Measurements from ENCODE around the gene KCNQ1. TPM values are rescaled to one million over a fixed set of nuclear protein-coding genes. Genes with fewer than 3 reads are reported as not detected.

The KCNQ1 gene
- polyA plus RNA-seq, 4 donors: 2.3 to 13.0 (median 10.0) TPM

DNA sequence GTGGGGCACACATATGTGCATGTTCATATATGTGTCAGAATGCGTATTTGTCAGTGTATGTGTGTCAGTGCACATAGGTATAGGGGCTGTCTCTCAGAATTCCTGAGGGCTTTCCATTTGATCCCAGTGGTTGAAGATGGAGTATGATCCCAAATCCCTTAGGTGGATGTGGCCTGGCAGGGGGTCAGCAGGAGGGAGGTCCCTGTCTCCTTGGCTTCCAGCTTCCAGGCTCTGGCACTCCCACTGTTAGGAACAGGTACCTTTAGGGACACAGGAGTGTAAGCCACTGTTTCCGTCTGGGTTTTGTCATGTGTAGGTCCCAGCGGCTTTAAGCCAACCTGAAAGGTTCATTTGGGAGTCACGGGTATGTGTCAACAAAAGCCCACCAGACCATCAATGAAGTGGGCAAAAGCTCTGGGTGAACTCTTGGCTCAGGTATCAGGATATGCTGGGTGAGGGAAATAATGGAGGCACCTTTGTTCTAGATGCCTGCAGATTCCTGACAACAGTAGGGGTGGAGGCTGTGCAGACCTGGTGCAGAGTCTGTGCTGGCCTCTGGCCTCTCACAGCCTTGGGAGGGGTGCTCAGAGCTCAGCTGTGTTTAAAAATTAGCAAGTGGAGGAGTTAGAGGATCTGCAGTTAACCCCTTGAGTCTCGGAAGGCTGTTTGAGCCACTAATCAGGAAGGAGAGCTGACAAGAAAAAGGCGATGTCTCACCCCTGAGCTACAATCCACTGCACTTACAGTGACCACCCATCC is 246.0 kb downstream of the KCNQ1 start:
- no peak for DNase-seq (ENCODE audit: low read depth in 4 of 4, low spot score in 3 of 4)

- no peak for DNase-seq (ENCODE audit: low read depth in 4 of 4, low spot score in 3 of 4)
Observed at GRCh38 chr11:2691355-2691761, 246.6 kb downstream of the KCNQ1 start.

DNA sequence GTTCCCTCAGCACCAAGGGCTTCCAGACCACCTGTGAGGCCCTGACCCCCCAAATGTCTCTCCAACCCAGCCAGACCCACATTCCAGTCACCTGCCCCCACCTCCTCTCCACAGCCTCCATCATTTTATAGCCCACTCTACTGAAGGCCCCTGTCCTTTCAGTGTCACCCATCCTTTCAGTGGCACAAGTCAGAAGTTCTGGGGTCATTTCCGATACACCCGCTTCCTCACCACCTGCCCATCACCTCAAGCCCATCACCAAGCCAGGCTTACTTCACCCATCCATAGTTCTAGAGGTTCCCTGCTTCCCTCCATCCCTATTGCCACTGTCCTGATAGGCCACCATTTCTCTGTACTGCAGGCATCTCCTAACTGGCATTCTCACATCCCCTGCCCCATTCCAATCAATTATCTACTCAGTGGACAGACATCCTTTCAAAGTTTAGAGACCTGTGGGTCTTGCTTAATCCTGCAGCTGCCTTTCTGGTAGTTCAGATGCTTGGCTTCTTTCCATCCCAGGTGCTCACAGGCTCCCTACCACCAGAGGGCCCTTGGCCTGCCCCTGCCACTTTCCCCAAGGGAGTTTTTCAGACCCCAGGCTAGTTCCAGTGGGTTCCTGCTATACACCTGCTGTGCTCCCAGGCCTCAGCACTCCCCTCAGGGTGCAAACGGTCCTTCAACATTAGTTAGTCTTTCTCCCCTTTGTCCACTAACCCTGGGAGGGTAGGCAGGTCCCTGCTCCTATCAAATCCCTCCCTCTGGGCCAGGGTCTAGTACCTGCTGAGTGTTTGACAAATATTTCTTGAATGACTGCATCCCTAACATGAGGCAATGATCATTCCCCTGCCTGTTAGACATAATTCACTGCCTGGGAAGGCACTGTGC is 247.4 kb downstream of the KCNQ1 start:
- DNase-seq (ENCODE audit: low read depth in 4 of 4, low spot score in 3 of 4): no peak

GRCh38 chr11:2693271-2694261 is 248.8 kb downstream of the KCNQ1 start:
- no peak for DNase-seq (ENCODE audit: low read depth in 4 of 4, low spot score in 3 of 4)

- DNase-seq (ENCODE audit: low read depth in 4 of 4, low spot score in 3 of 4): no peak
Observed at GRCh38 chr11:2694495-2694894, 249.7 kb downstream of the KCNQ1 start.

GRCh38 chr11:2694995-2695939 is 250.5 kb downstream of the KCNQ1 start:
- DNase-seq (ENCODE audit: low read depth in 4 of 4, low spot score in 3 of 4): no peak

DNA sequence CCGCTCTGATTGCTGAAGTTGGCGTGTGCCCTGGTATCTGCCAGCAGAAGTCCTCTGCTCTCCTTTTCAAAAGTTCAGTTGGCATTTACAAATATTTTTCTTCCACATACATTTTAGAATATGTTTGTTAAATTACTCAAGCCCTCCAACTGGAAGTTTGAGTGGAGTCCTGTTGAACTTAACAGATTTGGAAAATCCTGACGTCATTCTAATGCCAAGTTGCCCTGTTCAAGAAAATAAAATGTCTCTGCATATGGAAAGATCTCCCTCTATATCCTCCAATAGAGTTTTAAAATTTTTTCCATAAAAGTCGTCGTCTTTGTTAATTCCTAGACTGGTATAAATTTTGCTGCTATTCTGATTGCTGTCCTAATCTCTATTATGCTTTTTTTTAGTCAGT is 251.6 kb downstream of the KCNQ1 start:
- no peak for DNase-seq (ENCODE audit: low read depth in 4 of 4, low spot score in 3 of 4)

- DNase-seq (ENCODE audit: low read depth in 4 of 4, low spot score in 3 of 4): no peak
Observed at GRCh38 chr11:2697866-2698265, 253.1 kb downstream of the KCNQ1 start.

DNA sequence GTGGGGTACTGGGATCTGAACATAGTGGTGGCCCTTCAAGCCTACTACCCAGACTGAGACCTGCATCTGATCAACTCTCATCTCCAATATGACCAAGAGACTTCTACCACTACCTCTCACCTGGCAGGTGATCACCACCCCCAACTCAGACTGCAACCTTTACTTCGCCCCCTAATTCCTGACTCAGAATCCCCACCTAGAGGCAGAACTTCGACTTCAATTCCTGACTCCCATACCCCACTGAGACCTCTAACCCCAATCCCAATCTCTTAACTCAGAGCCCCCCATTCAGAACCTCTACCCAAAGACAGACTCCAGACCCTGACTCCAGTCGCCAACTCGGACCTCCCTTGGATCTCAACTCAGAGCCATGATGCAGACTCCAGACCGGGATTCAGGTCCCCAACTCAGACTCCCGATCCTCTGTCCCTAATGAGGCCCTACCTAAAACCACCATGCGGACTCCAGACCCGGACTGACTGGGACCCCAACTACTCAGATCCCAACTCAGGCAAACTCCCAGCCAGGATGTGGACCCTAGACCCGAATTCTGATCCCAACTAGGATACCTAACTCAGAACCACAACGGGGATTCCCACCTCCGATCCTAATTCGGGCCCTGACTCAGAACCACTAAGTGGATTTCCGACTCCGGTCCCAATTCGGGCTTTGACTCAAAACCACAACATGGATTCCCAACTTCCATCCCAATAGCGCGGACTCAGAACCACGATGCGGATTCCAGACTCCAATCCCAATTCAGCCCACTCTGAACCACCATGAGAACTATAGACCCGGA is 253.8 kb downstream of the KCNQ1 start:
- no peak for DNase-seq (ENCODE audit: low read depth in 4 of 4, low spot score in 3 of 4)

- DNase-seq (ENCODE audit: low read depth in 4 of 4, low spot score in 3 of 4): no peak
Observed at GRCh38 chr11:2699185-2699530, 254.3 kb downstream of the KCNQ1 start.

DNA sequence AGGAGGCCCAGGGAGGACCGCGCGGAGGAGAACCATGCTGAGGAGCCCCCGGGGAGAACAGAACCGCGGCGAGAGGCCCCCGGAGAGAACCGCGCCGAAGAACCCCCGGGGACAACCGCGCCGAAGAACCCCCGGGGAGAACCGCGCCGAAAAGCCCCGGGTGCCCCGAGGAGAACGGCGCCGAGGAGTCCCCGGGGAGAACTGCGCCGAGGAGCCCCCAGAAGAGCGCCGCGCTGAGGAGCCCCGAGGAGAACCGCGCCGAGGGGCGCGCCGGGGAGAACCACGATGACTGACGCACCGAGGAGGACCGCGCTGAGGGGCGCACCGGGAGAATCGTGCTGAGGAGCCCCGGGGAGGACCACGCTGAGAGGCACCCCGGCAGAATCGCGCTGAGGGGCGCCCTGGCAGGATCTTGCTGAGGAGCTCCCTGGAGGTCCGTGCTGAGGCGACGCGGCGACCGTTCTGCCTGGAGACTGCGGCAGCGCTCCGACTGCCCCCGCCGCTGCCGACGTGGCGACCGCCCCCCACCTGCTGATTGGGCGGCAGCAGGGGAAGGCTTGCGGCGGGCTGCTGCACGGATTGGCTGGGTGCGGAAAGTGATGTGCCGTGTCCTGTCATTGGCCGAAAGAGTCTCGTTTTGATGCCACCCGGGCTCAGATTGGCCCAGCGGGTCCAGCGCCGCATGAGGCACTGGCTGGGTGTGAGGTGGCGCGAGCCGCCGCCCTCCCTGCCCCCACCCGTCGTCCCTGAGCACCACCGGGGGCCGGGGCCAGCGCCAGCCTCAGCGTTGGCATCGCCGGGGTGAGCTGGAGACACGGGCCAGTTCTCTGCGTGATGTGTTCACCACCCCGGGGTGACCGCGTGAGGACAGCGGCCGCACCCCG is 255.0 kb downstream of the KCNQ1 start, which contains the start of gene KCNQ1OT1:
Gene KCNQ1OT1 (minus strand): TSS at position 464 of the 884 bp plus-strand sequence.
- peak; percentile 75 to 88 (median 80) for DNase-seq (ENCODE audit: low read depth in 4 of 4, low spot score in 3 of 4)

GRCh38 chr11:2700415-2701211 is 255.8 kb downstream of the KCNQ1 start:
- DNase-seq (ENCODE audit: low read depth in 4 of 4, low spot score in 3 of 4): no peak

GRCh38 chr11:2701230-2701629 is 256.4 kb downstream of the KCNQ1 start:
- no peak for DNase-seq (ENCODE audit: low read depth in 4 of 4, low spot score in 3 of 4)

GRCh38 chr11:2701898-2702434 is 257.2 kb downstream of the KCNQ1 start:
- DNase-seq (ENCODE audit: low read depth in 4 of 4, low spot score in 3 of 4): no peak

DNA sequence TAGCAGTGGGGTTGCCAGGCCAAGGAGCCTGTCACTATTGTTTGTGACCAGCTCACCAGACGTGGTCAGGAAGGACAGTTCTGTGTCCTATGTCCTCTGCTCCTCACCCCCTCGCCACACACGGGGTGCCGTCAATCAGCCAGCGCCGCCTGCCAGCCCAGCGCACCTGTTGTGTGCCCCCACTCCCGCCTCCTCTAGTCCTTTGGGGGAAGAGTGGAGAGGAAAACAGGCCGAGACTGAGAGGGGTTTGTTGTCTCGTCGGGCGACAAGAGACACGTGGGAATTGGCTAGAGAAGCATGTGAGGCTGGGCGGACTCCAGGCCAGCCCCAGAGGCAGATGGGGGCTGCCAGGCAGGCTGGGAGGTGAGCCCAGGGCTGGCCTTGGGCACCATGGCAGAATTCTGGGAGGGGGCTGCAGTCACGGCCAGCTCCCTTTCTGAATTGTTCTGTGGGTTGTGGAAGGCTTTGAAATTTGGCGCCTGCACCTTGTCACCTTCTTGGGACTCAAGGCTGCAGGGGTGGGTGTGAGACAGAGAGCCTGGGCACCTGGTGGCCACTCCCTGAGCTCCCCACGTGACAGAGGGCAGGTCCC is 258.1 kb downstream of the KCNQ1 start:
- no peak for DNase-seq (ENCODE audit: low read depth in 4 of 4, low spot score in 3 of 4)
